GM10266 (cell line): ENCODE measurements around the gene MMP10.

ENCODE experiments used
- DNase-seq: peaks from one replicate; pipeline ENCODE4 v3.0.0; 2012; ENCODE audit errors: extremely low spot score
- TF ChIP-seq, protein P1 (sequence below): IDR thresholded peaks from 2 replicates; pipeline ENCODE4 v1.5.1; 2012; ENCODE audit warnings: mild to moderate bottlenecking, low read depth; ENCODE audit not compliant: control insufficient read depth, insufficient read depth; ENCODE audit errors: missing control alignments

The MMP10 gene

GRCh38 chr11:102763440-102763839 lies 17.0 kb downstream of the MMP10 start:
- no peak for DNase-seq

DNA sequence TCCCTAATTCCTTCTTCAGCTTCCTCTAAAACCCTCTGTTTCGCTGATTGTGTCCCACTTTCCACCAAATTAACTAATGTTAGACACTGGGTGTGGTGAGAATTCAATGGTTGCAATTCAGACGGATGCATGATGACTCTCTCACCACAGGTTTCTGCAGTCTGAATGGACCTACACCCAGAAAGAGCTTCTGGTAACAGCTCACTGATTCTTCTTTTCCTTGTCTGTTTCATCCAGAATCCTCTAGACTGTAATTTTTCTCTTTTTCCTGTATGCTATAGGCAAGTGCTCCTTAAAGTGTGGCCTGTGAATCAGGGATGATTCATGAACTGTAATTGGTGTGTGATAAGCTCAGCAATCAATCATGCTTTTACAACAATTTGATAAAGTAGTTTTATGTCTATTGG lies 18.1 kb downstream of the MMP10 start:
- no peak for DNase-seq
- TF ChIP-seq, protein P1, sequence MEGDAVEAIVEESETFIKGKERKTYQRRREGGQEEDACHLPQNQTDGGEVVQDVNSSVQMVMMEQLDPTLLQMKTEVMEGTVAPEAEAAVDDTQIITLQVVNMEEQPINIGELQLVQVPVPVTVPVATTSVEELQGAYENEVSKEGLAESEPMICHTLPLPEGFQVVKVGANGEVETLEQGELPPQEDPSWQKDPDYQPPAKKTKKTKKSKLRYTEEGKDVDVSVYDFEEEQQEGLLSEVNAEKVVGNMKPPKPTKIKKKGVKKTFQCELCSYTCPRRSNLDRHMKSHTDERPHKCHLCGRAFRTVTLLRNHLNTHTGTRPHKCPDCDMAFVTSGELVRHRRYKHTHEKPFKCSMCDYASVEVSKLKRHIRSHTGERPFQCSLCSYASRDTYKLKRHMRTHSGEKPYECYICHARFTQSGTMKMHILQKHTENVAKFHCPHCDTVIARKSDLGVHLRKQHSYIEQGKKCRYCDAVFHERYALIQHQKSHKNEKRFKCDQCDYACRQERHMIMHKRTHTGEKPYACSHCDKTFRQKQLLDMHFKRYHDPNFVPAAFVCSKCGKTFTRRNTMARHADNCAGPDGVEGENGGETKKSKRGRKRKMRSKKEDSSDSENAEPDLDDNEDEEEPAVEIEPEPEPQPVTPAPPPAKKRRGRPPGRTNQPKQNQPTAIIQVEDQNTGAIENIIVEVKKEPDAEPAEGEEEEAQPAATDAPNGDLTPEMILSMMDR: no peak

More at GRCh38 chr11:102763440-102763839, 17.0 kb downstream of the MMP10 start:
- TF ChIP-seq, protein P1: no peak

- no peak for DNase-seq
- TF ChIP-seq, protein P1: no peak
Observed at GRCh38 chr11:102761646-102762238, 18.7 kb downstream of the MMP10 start.

DNA sequence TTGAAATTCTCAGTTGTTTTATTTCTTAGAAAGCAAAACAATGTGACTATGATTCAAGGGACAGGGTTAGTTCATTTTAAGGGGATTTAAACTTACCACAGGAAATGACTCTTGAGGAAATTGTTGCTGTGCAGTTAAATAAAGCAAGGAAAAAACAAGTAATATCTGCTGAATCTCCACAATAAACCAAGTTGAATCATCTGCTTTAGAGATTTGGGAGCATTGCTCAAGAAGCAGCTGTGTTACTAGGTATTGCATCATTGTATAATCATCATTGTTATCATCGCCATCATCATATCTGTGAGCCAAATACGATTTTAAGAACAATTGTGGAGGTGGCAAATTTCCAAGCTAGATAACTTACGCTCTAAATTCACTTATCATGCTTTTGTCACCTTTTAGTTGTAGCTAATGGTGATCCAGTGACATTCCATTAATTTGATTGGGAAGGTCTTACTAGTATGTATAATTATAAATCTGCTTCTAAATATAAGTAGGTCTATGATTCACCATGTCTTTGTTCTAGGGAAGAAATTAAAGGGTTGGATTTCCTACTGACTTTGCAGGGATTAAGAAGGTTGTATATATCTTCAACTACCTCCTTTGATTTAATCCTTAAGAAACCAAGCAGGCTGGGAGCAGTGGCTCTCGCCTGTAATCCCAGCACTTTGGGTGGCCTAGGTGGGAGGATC lies 19.9 kb downstream of the MMP10 start:
- TF ChIP-seq, protein P1: no peak
- no peak for DNase-seq

- no peak for DNase-seq
- TF ChIP-seq, protein P1: no peak
Observed at GRCh38 chr11:102757823-102758549, 22.4 kb downstream of the MMP10 start.

DNA sequence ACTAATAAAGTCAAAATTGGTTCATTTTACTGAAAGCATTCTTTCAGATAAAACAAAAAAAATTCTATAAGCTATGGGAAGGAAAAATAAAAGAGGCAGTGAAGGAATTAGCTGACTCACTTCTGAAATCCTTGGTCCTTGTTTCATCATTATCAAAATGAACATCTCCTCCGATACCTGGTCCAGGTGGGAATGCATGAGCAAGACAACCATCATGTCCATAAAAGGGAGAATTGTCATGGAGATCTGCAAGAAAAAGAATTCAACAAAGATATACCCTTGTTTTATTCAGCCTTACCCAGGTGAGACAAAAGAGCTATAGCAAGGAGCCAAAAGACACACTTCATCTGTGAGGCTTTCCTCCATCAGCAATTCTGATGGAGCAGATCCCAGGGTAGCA lies 27.2 kb downstream of the MMP10 start:
- TF ChIP-seq, protein P1: no peak
- no peak for DNase-seq

DNA sequence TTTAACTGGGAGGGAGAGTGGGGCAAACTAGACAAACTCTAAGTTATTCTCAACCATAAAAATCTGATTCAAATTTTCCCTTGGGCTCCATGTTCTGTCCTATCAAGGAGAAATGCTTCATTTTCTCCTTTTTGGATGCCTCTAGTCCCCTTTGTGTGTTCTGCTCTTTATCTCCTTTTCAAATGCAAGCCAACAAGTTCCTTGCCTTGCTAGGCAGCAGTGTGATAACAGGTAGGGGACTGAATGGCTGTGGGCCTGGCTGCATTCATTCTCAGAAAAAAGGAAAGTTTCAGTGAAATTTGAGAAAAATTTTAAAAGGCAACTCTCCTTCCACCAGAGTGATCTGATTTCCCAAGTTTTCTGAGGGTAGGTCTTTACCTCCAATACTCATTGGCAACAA lies 28.8 kb downstream of the MMP10 start:
- DNase-seq: no peak
- TF ChIP-seq, protein P1: no peak
